WTC11 (cell line): ENCODE data around the gene RCBTB1. TPM values are rescaled to one million over a fixed set of nuclear protein-coding genes. Genes with fewer than 3 reads are reported as not detected.

Source experiments
- ATAC-seq: fragments of 200-7000 bp; cut with Tn5 transposase; 2 replicates; pipeline ENCODE4 v1.10.0; 2021; ENCODE audit warnings: mild to moderate bottlenecking, moderate library complexity
- CTCF ChIA-PET: fragments of 300-600 bp; sonication (Branson Sonifier 250); formaldehyde crosslinking; loops from one replicate; lab custom pipeline; 2021; ENCODE audit warnings: antibody characterized with exemption; lab: Charles Lee
- POLR2A ChIA-PET: fragments of 350-600 bp; sonication (Branson Sonifier 250); formaldehyde crosslinking; loops from one replicate; lab custom pipeline; 2021; ENCODE audit warnings: antibody characterized with exemption; lab: Charles Lee
- DNase-seq: peaks from one replicate; pipeline ENCODE4 v3.0.0; 2021; ENCODE audit warnings: low spot score
- H3K27ac Mint-ChIP-seq: 2 replicates; pipeline ENCODE4 v1.8.0; 2021; ENCODE audit warnings: mixed read lengths
- H3K27me3 Mint-ChIP-seq: 2 replicates; pipeline ENCODE4 v1.8.0; 2021; ENCODE audit warnings: low read depth, mild to moderate bottlenecking, moderate library complexity, mixed read lengths
- H3K36me3 Mint-ChIP-seq: 2 replicates; pipeline ENCODE4 v1.8.0; 2021; ENCODE audit warnings: mixed read lengths
- H3K4me1 Mint-ChIP-seq: 2 replicates; pipeline ENCODE4 v1.8.0; 2022; ENCODE audit warnings: mixed read lengths
- H3K4me3 Mint-ChIP-seq: 2 replicates; pipeline ENCODE4 v1.8.0; 2021; ENCODE audit warnings: mild to moderate bottlenecking, moderate library complexity, mixed read lengths
- H3K9me3 Mint-ChIP-seq: 2 replicates; pipeline ENCODE4 v1.8.0; 2021; ENCODE audit warnings: mixed read lengths
- EMX1 ChIP-seq: fragments of 250-450 bp; sonication (Bioruptor Pico); IDR thresholded peaks from 2 replicates; pipeline ENCODE4 v1.8.0; 2021; ENCODE audit warnings: mild to moderate bottlenecking
- ETV6 ChIP-seq: sonication (generic); formaldehyde crosslinking; IDR thresholded peaks from 2 replicates; pipeline ENCODE4 v1.8.1; 2022; ENCODE audit warnings: mild to moderate bottlenecking, missing genetic modification reagents
- FOXK1 ChIP-seq: sonication (generic); formaldehyde crosslinking; IDR thresholded peaks from 2 replicates; pipeline ENCODE4 v1.8.0; 2022; ENCODE audit warnings: mild to moderate bottlenecking, moderate library complexity, missing genetic modification reagents
- FOXP1 ChIP-seq: sonication (generic); formaldehyde crosslinking; IDR thresholded peaks from 2 replicates; pipeline ENCODE4 v1.8.0; 2022; ENCODE audit warnings: missing genetic modification reagents, mild to moderate bottlenecking, moderate library complexity, borderline replicate concordance
- GABPB1 ChIP-seq: sonication (generic); formaldehyde crosslinking; IDR thresholded peaks from 2 replicates; pipeline ENCODE4 v1.8.1; 2023; ENCODE audit warnings: mild to moderate bottlenecking, missing genetic modification reagents
- KAT7 ChIP-seq: sonication (generic); formaldehyde crosslinking; IDR thresholded peaks from 2 replicates; pipeline ENCODE4 v1.8.1; 2023; ENCODE audit warnings: missing genetic modification reagents, mild to moderate bottlenecking, borderline replicate concordance
- SP1 ChIP-seq: sonication (generic); formaldehyde crosslinking; conservative IDR thresholded peaks from 2 replicates; pipeline ENCODE4 v1.8.1; 2022; ENCODE audit warnings: missing genetic modification reagents
- ZBTB21 ChIP-seq: sonication (generic); formaldehyde crosslinking; IDR thresholded peaks from 2 replicates; pipeline ENCODE4 v1.8.1; 2023; ENCODE audit warnings: mild to moderate bottlenecking, missing genetic modification reagents, borderline replicate concordance
- ZNF121 ChIP-seq: sonication (generic); formaldehyde crosslinking; IDR thresholded peaks from 2 replicates; pipeline ENCODE4 v1.8.0; 2023; ENCODE audit warnings: missing genetic modification reagents
- ZNF396 ChIP-seq: fragments of 250-450 bp; sonication (Bioruptor Pico); IDR thresholded peaks from 2 replicates; pipeline ENCODE4 v1.8.0; 2021; ENCODE audit warnings: mild to moderate bottlenecking, moderate library complexity, borderline replicate concordance
- ZNF671 ChIP-seq: fragments of 250-450 bp; sonication (Bioruptor Pico); IDR thresholded peaks from 2 replicates; pipeline ENCODE4 v1.8.0; 2021; ENCODE audit warnings: mild to moderate bottlenecking
- total RNA-seq: library from RNA; stranded (reverse); gene quantifications from 3 replicates; pipeline ENCODE4 v1.2.3, GENCODE V29; 2021
- TF ChIP-seq, protein P1 (sequence below): sonication (generic); formaldehyde crosslinking; IDR thresholded peaks from 2 replicates; pipeline ENCODE4 v1.8.0; 2022; ENCODE audit warnings: mild to moderate bottlenecking, missing genetic modification reagents
- TF ChIP-seq, protein P2 (sequence below): sonication (generic); formaldehyde crosslinking; IDR thresholded peaks from 2 replicates; pipeline ENCODE4 v1.8.1; 2023; ENCODE audit warnings: mild to moderate bottlenecking, moderate library complexity, missing genetic modification reagents
- TF ChIP-seq, protein P3 (sequence below): sonication (generic); formaldehyde crosslinking; conservative IDR thresholded peaks from 2 replicates; pipeline ENCODE4 v1.8.1; 2022; ENCODE audit warnings: mild to moderate bottlenecking, missing genetic modification reagents
- TF ChIP-seq, protein P4 (sequence below): sonication (generic); formaldehyde crosslinking; IDR thresholded peaks from 2 replicates; pipeline ENCODE4 v1.8.1; 2022; ENCODE audit warnings: low read depth, mild to moderate bottlenecking, moderate library complexity, missing genetic modification reagents, borderline replicate concordance
- TF ChIP-seq, protein P5 (sequence below): fragments of 250-450 bp; sonication (Bioruptor Pico); IDR thresholded peaks from 2 replicates; pipeline ENCODE4 v1.8.0; 2021; ENCODE audit warnings: mild to moderate bottlenecking
- TF ChIP-seq, protein P6 (sequence below): sonication (generic); formaldehyde crosslinking; IDR thresholded peaks from 2 replicates; pipeline ENCODE4 v1.8.0; 2023; ENCODE audit warnings: mild to moderate bottlenecking, missing genetic modification reagents
- TF ChIP-seq, protein P7 (sequence below): sonication (generic); formaldehyde crosslinking; IDR thresholded peaks from 2 replicates; pipeline ENCODE4 v1.8.1; 2022; ENCODE audit warnings: missing genetic modification reagents, borderline replicate concordance

Gene RCBTB1
- total RNA-seq, 1 experiment from 2014 or later, result 31.3 TPM

DNA sequence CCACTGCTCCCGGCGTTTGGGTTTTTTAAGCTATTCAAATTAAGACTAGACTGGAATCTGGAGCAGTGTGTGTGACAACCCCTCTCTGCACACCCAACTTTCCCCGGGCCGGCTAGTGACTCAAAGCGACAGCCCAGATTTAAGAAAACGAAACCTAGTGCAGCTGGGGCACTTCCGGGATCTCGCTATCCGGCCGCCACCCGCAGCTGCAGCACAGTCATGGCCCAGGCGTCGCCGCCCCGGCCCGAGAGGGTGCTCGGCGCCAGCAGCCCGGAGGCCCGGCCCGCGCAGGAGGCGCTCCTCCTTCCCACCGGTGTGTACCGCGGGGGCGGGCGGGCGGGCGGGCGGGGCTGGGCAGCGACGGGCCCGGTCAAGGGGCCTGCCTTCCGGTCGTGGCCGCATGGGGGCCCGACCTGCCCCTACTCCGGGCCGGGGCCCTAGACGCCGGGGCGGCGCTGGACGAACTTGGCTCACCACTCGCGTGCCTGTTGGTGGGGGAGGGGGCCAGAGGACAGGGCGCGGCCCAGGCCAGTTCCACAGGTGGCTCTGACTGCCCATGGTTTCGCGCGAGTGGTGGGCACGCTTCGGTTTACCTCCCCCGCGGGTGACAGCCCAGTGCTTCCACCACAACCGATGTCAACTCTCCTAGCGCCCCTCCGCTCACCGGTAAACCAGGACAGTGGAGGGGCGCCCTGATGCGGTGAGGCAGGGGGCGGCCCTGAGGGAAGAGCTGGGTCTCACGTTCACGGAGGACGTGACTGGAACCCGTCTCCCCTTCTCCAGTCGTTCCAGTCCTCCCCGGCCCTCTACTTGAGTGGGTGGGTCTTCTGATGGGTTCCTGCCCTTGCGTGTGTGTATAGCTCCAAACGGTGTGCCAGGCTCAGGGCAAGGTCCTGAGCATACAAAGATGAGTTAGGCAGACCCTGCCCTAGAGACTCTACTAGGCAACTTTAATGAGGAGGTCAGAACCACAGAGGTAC, 89.3 kb downstream of the RCBTB1 start, which contains the start of gene PHF11:
Gene PHF11 (plus strand): TSS at position 171 of the 980 bp plus-strand sequence. CDS start 49 bp downstream, at position 220.
- peak; percentile 80 for ATAC-seq
- TF ChIP-seq EMX1 (no peak), FOXP1 (CRISPR knock-in tag) (peak; percentile 76), SP1 (CRISPR knock-in tag) (0 out of 2 replicates have a peak, but pooled peaks have one; percentile 21), KAT7 (CRISPR knock-in tag) (peak; percentile 89; the same call in 1 of the 2 replicates), ZNF396 (CRISPR knock-in tag) (no peak), GABPB1 (CRISPR knock-in tag) (peak; percentile 67; the same call in 1 of the 2 replicates), FOXK1 (0 out of 2 replicates have a peak, but pooled peaks have one; percentile 39), ZNF121 (CRISPR knock-in tag) (peak; percentile 84)
- TF ChIP-seq, protein P1, sequence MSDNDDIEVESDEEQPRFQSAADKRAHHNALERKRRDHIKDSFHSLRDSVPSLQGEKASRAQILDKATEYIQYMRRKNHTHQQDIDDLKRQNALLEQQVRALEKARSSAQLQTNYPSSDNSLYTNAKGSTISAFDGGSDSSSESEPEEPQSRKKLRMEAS (CRISPR knock-in tag), result peak; percentile 59; the same call in 1 of the 2 replicates
- TF ChIP-seq, protein P2, sequence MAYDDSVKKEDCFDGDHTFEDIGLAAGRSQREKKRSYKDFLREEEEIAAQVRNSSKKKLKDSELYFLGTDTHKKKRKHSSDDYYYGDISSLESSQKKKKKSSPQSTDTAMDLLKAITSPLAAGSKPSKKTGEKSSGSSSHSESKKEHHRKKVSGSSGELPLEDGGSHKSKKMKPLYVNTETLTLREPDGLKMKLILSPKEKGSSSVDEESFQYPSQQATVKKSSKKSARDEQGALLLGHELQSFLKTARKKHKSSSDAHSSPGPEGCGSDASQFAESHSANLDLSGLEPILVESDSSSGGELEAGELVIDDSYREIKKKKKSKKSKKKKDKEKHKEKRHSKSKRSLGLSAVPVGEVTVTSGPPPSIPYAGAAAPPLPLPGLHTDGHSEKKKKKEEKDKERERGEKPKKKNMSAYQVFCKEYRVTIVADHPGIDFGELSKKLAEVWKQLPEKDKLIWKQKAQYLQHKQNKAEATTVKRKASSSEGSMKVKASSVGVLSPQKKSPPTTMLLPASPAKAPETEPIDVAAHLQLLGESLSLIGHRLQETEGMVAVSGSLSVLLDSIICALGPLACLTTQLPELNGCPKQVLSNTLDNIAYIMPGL (CRISPR knock-in tag), result 0 out of 2 replicates have a peak, but pooled peaks have one; percentile 63
- TF ChIP-seq, protein P3, sequence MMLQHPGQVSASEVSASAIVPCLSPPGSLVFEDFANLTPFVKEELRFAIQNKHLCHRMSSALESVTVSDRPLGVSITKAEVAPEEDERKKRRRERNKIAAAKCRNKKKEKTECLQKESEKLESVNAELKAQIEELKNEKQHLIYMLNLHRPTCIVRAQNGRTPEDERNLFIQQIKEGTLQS (CRISPR knock-in tag), result no peak
- TF ChIP-seq, all 79 proteins: peak for 8
- no peaks in the 10 kb centered on the region for H3K36me3 Mint-ChIP-seq
- DNase-seq, result peak; percentile 70
- peak within 1 kb of the TSS; percentile 95 for H3K27ac Mint-ChIP-seq
- H3K27me3 Mint-ChIP-seq, result no peaks in the 10 kb centered on the region
- ChIA-PET CTCF (interaction anchor here (0.7 to 2.2 kb wide), 6 partner anchors 51 to 248 kb away, joined by 3 to 7 read pairs (median 4); partner anchors contain the start of genes CAB39L and CDADC1), POLR2A (interaction anchor here (0.6 to 1.3 kb wide), 3 partner anchors 52 to 90 kb away, joined by 3 to 5 read pairs (median 3); partner anchors contain the start of genes CAB39L and SETDB2)
- H3K4me1 Mint-ChIP-seq, result peaks cover 3% of the 10 kb centered on the region; the same call in 1 of the 2 replicates
- H3K4me3 Mint-ChIP-seq, result peak within 1 kb of the TSS; percentile 89
- no peaks in the 10 kb centered on the region for H3K9me3 Mint-ChIP-seq

DNA sequence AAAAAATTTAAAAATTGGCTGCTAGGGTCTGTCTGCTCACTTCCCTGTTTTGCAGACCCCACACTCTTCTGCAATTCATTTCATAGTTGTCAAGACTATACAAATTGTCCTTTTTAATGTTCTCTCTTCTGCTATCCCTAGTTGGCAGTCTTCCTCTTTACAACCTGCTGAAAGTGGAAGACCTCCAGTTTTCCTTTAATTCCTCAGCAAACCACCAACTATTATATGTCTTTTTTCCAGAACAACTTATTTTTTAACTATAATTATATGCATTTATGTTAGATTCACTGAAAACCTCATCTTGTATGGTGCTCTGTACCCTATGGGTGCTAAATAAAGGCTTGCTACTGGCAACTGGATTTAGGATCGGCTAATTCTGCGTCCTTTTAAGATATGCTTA, 90.7 kb downstream of the RCBTB1 start:
- no peaks in the 10 kb centered on the region for H3K36me3 Mint-ChIP-seq
- no peak for ATAC-seq
- ChIA-PET POLR2A (interaction anchor here (0.7 to 1.3 kb wide), 2 partner anchors 51 to 874 kb away, joined by 5 read pairs; partner anchors contain the start of genes CAB39L and SETDB2), CTCF (no interaction called here)
- no peak for TF ChIP-seq ZNF671 (CRISPR knock-in tag)
- no peak for TF ChIP-seq ZBTB21
- TF ChIP-seq, protein P4, sequence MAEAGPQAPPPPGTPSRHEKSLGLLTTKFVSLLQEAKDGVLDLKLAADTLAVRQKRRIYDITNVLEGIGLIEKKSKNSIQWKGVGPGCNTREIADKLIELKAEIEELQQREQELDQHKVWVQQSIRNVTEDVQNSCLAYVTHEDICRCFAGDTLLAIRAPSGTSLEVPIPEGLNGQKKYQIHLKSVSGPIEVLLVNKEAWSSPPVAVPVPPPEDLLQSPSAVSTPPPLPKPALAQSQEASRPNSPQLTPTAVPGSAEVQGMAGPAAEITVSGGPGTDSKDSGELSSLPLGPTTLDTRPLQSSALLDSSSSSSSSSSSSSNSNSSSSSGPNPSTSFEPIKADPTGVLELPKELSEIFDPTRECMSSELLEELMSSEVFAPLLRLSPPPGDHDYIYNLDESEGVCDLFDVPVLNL (CRISPR knock-in tag), result no peak
- TF ChIP-seq, protein P5, sequence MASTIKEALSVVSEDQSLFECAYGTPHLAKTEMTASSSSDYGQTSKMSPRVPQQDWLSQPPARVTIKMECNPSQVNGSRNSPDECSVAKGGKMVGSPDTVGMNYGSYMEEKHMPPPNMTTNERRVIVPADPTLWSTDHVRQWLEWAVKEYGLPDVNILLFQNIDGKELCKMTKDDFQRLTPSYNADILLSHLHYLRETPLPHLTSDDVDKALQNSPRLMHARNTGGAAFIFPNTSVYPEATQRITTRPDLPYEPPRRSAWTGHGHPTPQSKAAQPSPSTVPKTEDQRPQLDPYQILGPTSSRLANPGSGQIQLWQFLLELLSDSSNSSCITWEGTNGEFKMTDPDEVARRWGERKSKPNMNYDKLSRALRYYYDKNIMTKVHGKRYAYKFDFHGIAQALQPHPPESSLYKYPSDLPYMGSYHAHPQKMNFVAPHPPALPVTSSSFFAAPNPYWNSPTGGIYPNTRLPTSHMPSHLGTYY (CRISPR knock-in tag), result no peak
- TF ChIP-seq, protein P6, sequence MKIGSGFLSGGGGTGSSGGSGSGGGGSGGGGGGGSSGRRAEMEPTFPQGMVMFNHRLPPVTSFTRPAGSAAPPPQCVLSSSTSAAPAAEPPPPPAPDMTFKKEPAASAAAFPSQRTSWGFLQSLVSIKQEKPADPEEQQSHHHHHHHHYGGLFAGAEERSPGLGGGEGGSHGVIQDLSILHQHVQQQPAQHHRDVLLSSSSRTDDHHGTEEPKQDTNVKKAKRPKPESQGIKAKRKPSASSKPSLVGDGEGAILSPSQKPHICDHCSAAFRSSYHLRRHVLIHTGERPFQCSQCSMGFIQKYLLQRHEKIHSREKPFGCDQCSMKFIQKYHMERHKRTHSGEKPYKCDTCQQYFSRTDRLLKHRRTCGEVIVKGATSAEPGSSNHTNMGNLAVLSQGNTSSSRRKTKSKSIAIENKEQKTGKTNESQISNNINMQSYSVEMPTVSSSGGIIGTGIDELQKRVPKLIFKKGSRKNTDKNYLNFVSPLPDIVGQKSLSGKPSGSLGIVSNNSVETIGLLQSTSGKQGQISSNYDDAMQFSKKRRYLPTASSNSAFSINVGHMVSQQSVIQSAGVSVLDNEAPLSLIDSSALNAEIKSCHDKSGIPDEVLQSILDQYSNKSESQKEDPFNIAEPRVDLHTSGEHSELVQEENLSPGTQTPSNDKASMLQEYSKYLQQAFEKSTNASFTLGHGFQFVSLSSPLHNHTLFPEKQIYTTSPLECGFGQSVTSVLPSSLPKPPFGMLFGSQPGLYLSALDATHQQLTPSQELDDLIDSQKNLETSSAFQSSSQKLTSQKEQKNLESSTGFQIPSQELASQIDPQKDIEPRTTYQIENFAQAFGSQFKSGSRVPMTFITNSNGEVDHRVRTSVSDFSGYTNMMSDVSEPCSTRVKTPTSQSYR (CRISPR knock-in tag), result no peak
- TF ChIP-seq ETV6 (CRISPR knock-in tag), result no peak
- TF ChIP-seq, protein P2 (CRISPR knock-in tag), result no peak
- TF ChIP-seq GABPB1 (CRISPR knock-in tag), result no peak
- TF ChIP-seq, protein P7, sequence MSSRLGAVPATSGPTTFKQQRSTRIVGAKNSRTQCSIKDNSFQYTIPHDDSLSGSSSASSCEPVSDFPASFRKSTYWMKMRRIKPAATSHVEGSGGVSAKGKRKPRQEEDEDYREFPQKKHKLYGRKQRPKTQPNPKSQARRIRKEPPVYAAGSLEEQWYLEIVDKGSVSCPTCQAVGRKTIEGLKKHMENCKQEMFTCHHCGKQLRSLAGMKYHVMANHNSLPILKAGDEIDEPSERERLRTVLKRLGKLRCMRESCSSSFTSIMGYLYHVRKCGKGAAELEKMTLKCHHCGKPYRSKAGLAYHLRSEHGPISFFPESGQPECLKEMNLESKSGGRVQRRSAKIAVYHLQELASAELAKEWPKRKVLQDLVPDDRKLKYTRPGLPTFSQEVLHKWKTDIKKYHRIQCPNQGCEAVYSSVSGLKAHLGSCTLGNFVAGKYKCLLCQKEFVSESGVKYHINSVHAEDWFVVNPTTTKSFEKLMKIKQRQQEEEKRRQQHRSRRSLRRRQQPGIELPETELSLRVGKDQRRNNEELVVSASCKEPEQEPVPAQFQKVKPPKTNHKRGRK (CRISPR knock-in tag), result no peak
- no peak overlapping the region for H3K27ac Mint-ChIP-seq
- H3K9me3 Mint-ChIP-seq, result no peaks in the 10 kb centered on the region
- DNase-seq, result no peak
- no peaks in the 10 kb centered on the region for H3K27me3 Mint-ChIP-seq
- H3K4me1 Mint-ChIP-seq, result peaks cover 3% of the 10 kb centered on the region; the same call in 1 of the 2 replicates
- peak overlapping the region; percentile 89 for H3K4me3 Mint-ChIP-seq
